ENCODE measurements around the gene PTN. TPM values are rescaled to one million over a fixed set of nuclear protein-coding genes. Genes with fewer than 3 reads are reported as not detected.

PTN gene
- total RNA-seq, 2 donors from 2014 or later, result 4.0 to 4.8 TPM

GRCh38 chr7:137328373-137329120 lies 15.0 kb downstream of the PTN start:
- no peak for DNase-seq (ENCODE audit: low spot score)
- intact Hi-C loops (cut with DNase I), result no loop called here

GRCh38 chr7:137325927-137326326 lies 17.6 kb downstream of the PTN start:
- intact Hi-C loops (cut with DNase I), result no loop called here
- no peak for DNase-seq (ENCODE audit: low spot score)

- no peak for DNase-seq (ENCODE audit: low spot score)
- intact Hi-C loops (cut with DNase I), result no loop called here
These were observed 18.5 kb downstream of the PTN start for GRCh38 chr7:137324796-137325696.

GRCh38 chr7:137316648-137317353 lies 26.7 kb downstream of the PTN start:
- intact Hi-C loops (cut with DNase I), result no loop called here
- no peak for DNase-seq (ENCODE audit: low spot score)

- intact Hi-C loops (cut with DNase I), result no loop called here
- DNase-seq (ENCODE audit: low spot score), result no peak
These were observed 30.3 kb downstream of the PTN start for GRCh38 chr7:137313201-137313600.

GRCh38 chr7:137306748-137307147 lies 36.8 kb downstream of the PTN start:
- DNase-seq (ENCODE audit: low spot score), result no peak
- intact Hi-C loops (cut with DNase I), result loop anchor here in 1 of 2 donors (10.0 kb wide), 1 partner anchor 382 kb away; no protein-coding TSS in a partner anchor

GRCh38 chr7:137305901-137306621 lies 37.5 kb downstream of the PTN start:
- DNase-seq (ENCODE audit: low spot score), result no peak
- intact Hi-C loops (cut with DNase I), result loop anchor here in 1 of 2 donors (10.0 kb wide), 1 partner anchor 381 kb away; no protein-coding TSS in a partner anchor

- DNase-seq (ENCODE audit: low spot score), result no peak
- intact Hi-C loops (cut with DNase I), result loop anchor here in 1 of 2 donors (10.0 kb wide), 1 partner anchor 380 kb away; no protein-coding TSS in a partner anchor
These were observed 38.8 kb downstream of the PTN start for GRCh38 chr7:137304624-137305235.

GRCh38 chr7:137304165-137304564 lies 39.4 kb downstream of the PTN start:
- intact Hi-C loops (cut with DNase I), result loop anchor here in 1 of 2 donors (10.0 kb wide), 1 partner anchor 379 kb away; no protein-coding TSS in a partner anchor
- DNase-seq (ENCODE audit: low spot score), result no peak

- no peak for DNase-seq (ENCODE audit: low spot score)
These were observed 41.5 kb downstream of the PTN start for GRCh38 chr7:137302081-137302480.

GRCh38 chr7:137298464-137298794 lies 45.1 kb downstream of the PTN start:
- intact Hi-C loops (cut with DNase I), result no loop called here
- no peak for DNase-seq (ENCODE audit: low spot score)

More at GRCh38 chr7:137302081-137302480, 41.5 kb downstream of the PTN start:
- intact Hi-C loops (cut with DNase I), result loop anchor here in 1 of 2 donors (10.0 kb wide), 1 partner anchor 377 kb away; no protein-coding TSS in a partner anchor

- intact Hi-C loops (cut with DNase I), result no loop called here
- DNase-seq (ENCODE audit: low spot score), result no peak
These were observed 45.7 kb downstream of the PTN start for GRCh38 chr7:137297551-137298463.

GRCh38 chr7:137296576-137296975 lies 47.0 kb downstream of the PTN start:
- DNase-seq (ENCODE audit: low spot score), result no peak
- intact Hi-C loops (cut with DNase I), result no loop called here

GRCh38 chr7:137295739-137296324 lies 47.7 kb downstream of the PTN start:
- intact Hi-C loops (cut with DNase I), result no loop called here

GRCh38 chr7:137289101-137289500 lies 54.4 kb downstream of the PTN start:
- intact Hi-C loops (cut with DNase I), result no loop called here
- no peak for DNase-seq (ENCODE audit: low spot score)

More at GRCh38 chr7:137295739-137296324, 47.7 kb downstream of the PTN start:
- no peak for DNase-seq (ENCODE audit: low spot score)

- intact Hi-C loops (cut with DNase I), result no loop called here
- DNase-seq (ENCODE audit: low spot score), result no peak
These were observed 55.8 kb downstream of the PTN start for GRCh38 chr7:137287651-137288258.

- DNase-seq (ENCODE audit: low spot score), result no peak
- intact Hi-C loops (cut with DNase I), result no loop called here
These were observed 60.4 kb downstream of the PTN start for GRCh38 chr7:137283153-137283552.

Measured in posterior vena cava (tissue), 2 donors.